GM21526 (cell line): ENCODE measurements around the gene OFD1.
"Not testable (repeated sequence)": the region's sequence is repeated elsewhere in the genome, so short reads cannot be mapped to it uniquely, and the experiment has no call there.

ENCODE experiments used
- ATAC-seq: cut with Tn5 transposase; IDR thresholded peaks from one replicate; pipeline ENCODE4 v1.9.1; 2021; ENCODE audit warnings: moderate library complexity; ENCODE audit not compliant: unreplicated experiment, low FRiP score

Gene OFD1

GRCh38 chrX:13702111-13702789 is 32.3 kb upstream of the OFD1 start:
- ATAC-seq: no peak

- ATAC-seq: no peak
Observed at GRCh38 chrX:13703135-13703534, 31.4 kb upstream of the OFD1 start.

- no peak for ATAC-seq
Observed at GRCh38 chrX:13703589-13703988, 31.0 kb upstream of the OFD1 start.

GRCh38 chrX:13711141-13711540 is 23.4 kb upstream of the OFD1 start:
- ATAC-seq: no peak

GRCh38 chrX:13716455-13716854 is 18.1 kb upstream of the OFD1 start:
- no peak for ATAC-seq

- no peak for ATAC-seq
Observed at GRCh38 chrX:13716905-13717304, 17.6 kb upstream of the OFD1 start.

- no peak for ATAC-seq
Observed at GRCh38 chrX:13717700-13718472, 16.7 kb upstream of the OFD1 start.

GRCh38 chrX:13719192-13719856 is 15.2 kb upstream of the OFD1 start:
- no peak for ATAC-seq

- no peak for ATAC-seq
Observed at GRCh38 chrX:13721371-13721770, 13.2 kb upstream of the OFD1 start.

GRCh38 chrX:13721819-13722519 is 12.6 kb upstream of the OFD1 start:
- no peak for ATAC-seq

GRCh38 chrX:13724878-13725277 is 9.7 kb upstream of the OFD1 start:
- ATAC-seq: not testable (repeated sequence)

GRCh38 chrX:13726583-13726982 is 8.0 kb upstream of the OFD1 start:
- ATAC-seq: not testable (repeated sequence)

- not testable (repeated sequence) for ATAC-seq
Observed at GRCh38 chrX:13730523-13730922, 4.0 kb upstream of the OFD1 start.

GRCh38 chrX:13732246-13733067 is 2.1 kb upstream of the OFD1 start:
- no peak for ATAC-seq

- no peak for ATAC-seq
Observed at GRCh38 chrX:13733506-13733905, 1.0 kb upstream of the OFD1 start.

GRCh38 chrX:13741695-13742094 is 7.1 kb downstream of the OFD1 start:
- ATAC-seq: no peak

GRCh38 chrX:13742397-13743176 is 8.0 kb downstream of the OFD1 start:
- ATAC-seq: peak; percentile 87

GRCh38 chrX:13747836-13748235 is 13.3 kb downstream of the OFD1 start:
- no peak for ATAC-seq

- ATAC-seq: no peak
Observed at GRCh38 chrX:13748486-13748885, 13.9 kb downstream of the OFD1 start.
